ENCODE data around the gene USP37. TPM values are rescaled to one million over a fixed set of nuclear protein-coding genes. Genes with fewer than 3 reads are reported as not detected.

The USP37 gene
- total and polyA plus RNA-seq, 2 of the 13 experiments (the other 11 are each of a cell fraction or from before 2014, with no cell fraction given) = 6.5 to 30.6 TPM

GRCh38 chr2:218400930-218401881 is 166.9 kb downstream of the USP37 start (continued):
- no peak for TF ChIP-seq ZBTB21 (CRISPR knock-in tag; IDR thresholded peaks at IDR 0.05)
- TF ChIP-seq ZKSCAN8 (CRISPR knock-in tag; IDR thresholded peaks at IDR 0.05; ENCODE audit: borderline replicate concordance) = peak; percentile 92
- TF ChIP-seq NR2F1 (CRISPR knock-in tag; IDR thresholded peaks at IDR 0.05) = peak; percentile 30 to 82; a peak in 3 of 4 replicates
- no peak for TF ChIP-seq IKZF4 (CRISPR knock-in tag; IDR thresholded peaks at IDR 0.05; ENCODE audit: borderline replicate concordance, low read depth, not compliant biosample characterization)
- no peak for TF ChIP-seq SRSF9 (IDR thresholded peaks at IDR 0.05; ENCODE audit: borderline replicate concordance, insufficient read depth, low read depth, low read length, poor library complexity, severe bottlenecking)
- TF ChIP-seq MTA3 (CRISPR knock-in tag; IDR thresholded peaks at IDR 0.05) = no peak
- TF ChIP-seq MEF2D (CRISPR knock-in tag; IDR thresholded peaks at IDR 0.05) = peak; percentile 91
- TF ChIP-seq POLR2G (IDR thresholded peaks at IDR 0.05; ENCODE audit: low read depth, low read length) = peak; percentile 86
- TF ChIP-seq HHEX (CRISPR knock-in tag; IDR thresholded peaks at IDR 0.05) = no peak
- peak; percentile 33; the same call in 1 of the 2 replicates for TF ChIP-seq RBAK (CRISPR knock-in tag; IDR thresholded peaks at IDR 0.05)
- TF ChIP-seq U2AF2 (IDR thresholded peaks at IDR 0.05; ENCODE audit: low read depth, low read length) = no peak
- peak; percentile 92; the same call in 1 of the 2 replicates for TF ChIP-seq PAX8 (CRISPR knock-in tag; IDR thresholded peaks at IDR 0.05; ENCODE audit: borderline replicate concordance)
- TF ChIP-seq CHD2 (IDR thresholded peaks at IDR 0.05; ENCODE audit: low read depth, low read length) = no peak
- TF ChIP-seq ZNF737 (CRISPR knock-in tag; IDR thresholded peaks at IDR 0.05; ENCODE audit: borderline replicate concordance) = no peak
- peak; percentile 23; the same call in 1 of the 2 replicates for TF ChIP-seq ZNF333 (CRISPR knock-in tag; IDR thresholded peaks at IDR 0.05; ENCODE audit: borderline replicate concordance)
- peak; percentile 28; the same call in 1 of the 2 replicates for TF ChIP-seq SIX4 (CRISPR knock-in tag; IDR thresholded peaks at IDR 0.05)
- no peak for TF ChIP-seq ARHGAP35 (CRISPR knock-in tag; IDR thresholded peaks at IDR 0.05; ENCODE audit: borderline replicate concordance)
- TF ChIP-seq ZNF720 (CRISPR knock-in tag; IDR thresholded peaks at IDR 0.05) = no peak
- peak; percentile 96; the same call in 1 of the 2 replicates for TF ChIP-seq ZIK1 (CRISPR knock-in tag; IDR thresholded peaks at IDR 0.05; ENCODE audit: borderline replicate concordance, low read depth)
- no peak for TF ChIP-seq CBX2 (IDR thresholded peaks at IDR 0.05; ENCODE audit: low read depth, low read length)
- TF ChIP-seq CBX2 (CRISPR knock-in tag; IDR thresholded peaks at IDR 0.05; ENCODE audit: low read depth) = no peak
- TF ChIP-seq, protein P1, sequence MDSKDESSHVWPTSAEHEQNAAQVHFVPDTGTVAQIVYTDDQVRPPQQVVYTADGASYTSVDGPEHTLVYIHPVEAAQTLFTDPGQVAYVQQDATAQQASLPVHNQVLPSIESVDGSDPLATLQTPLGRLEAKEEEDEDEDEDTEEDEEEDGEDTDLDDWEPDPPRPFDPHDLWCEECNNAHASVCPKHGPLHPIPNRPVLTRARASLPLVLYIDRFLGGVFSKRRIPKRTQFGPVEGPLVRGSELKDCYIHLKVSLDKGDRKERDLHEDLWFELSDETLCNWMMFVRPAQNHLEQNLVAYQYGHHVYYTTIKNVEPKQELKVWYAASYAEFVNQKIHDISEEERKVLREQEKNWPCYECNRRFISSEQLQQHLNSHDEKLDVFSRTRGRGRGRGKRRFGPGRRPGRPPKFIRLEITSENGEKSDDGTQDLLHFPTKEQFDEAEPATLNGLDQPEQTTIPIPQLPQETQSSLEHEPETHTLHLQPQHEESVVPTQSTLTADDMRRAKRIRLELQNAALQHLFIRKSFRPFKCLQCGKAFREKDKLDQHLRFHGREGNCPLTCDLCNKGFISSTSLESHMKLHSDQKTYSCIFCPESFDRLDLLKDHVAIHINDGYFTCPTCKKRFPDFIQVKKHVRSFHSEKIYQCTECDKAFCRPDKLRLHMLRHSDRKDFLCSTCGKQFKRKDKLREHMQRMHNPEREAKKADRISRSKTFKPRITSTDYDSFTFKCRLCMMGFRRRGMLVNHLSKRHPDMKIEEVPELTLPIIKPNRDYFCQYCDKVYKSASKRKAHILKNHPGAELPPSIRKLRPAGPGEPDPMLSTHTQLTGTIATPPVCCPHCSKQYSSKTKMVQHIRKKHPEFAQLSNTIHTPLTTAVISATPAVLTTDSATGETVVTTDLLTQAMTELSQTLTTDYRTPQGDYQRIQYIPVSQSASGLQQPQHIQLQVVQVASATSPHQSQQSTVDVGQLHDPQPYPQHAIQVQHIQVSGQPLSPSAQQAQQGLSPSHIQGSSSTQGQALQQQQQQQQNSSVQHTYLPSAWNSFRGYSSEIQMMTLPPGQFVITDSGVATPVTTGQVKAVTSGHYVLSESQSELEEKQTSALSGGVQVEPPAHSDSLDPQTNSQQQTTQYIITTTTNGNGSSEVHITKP (CRISPR knock-in tag; IDR thresholded peaks at IDR 0.05; ENCODE audit: low read depth) = peak; percentile 94
- 0 out of 2 replicates have a peak, but pooled peaks have one; percentile 17 for TF ChIP-seq SMAD3 (CRISPR knock-in tag; IDR thresholded peaks at IDR 0.05)
- TF ChIP-seq, protein P2, sequence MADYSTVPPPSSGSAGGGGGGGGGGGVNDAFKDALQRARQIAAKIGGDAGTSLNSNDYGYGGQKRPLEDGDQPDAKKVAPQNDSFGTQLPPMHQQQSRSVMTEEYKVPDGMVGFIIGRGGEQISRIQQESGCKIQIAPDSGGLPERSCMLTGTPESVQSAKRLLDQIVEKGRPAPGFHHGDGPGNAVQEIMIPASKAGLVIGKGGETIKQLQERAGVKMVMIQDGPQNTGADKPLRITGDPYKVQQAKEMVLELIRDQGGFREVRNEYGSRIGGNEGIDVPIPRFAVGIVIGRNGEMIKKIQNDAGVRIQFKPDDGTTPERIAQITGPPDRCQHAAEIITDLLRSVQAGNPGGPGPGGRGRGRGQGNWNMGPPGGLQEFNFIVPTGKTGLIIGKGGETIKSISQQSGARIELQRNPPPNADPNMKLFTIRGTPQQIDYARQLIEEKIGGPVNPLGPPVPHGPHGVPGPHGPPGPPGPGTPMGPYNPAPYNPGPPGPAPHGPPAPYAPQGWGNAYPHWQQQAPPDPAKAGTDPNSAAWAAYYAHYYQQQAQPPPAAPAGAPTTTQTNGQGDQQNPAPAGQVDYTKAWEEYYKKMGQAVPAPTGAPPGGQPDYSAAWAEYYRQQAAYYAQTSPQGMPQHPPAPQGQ (CRISPR knock-in tag; IDR thresholded peaks at IDR 0.05; ENCODE audit: borderline replicate concordance) = no peak; the same call in 1 of the 2 replicates

All from HepG2 (cell line).